Inferior parietal cortex (tissue), 1 donor: ENCODE measurements around the gene RNF103.
A peak's percentile ranks its signal among the peaks of the same experiment; 100 is the strongest.
"Not testable (repeated sequence)": the region's sequence is repeated elsewhere in the genome, so short reads cannot be mapped to it uniquely, and the experiment has no call there.

Experiments used
- DNase-seq: peaks from one replicate; pipeline ENCODE4 v3.0.0-alpha.2; 2016; ENCODE audit errors: extremely low spot score

Gene RNF103

GRCh38 chr2:86623043-86623493 is 597 bp downstream of the RNF103 start:
- no peak for DNase-seq

- DNase-seq, result no peak
Observed at GRCh38 chr2:86622519-86623042, 1.1 kb downstream of the RNF103 start.

DNA sequence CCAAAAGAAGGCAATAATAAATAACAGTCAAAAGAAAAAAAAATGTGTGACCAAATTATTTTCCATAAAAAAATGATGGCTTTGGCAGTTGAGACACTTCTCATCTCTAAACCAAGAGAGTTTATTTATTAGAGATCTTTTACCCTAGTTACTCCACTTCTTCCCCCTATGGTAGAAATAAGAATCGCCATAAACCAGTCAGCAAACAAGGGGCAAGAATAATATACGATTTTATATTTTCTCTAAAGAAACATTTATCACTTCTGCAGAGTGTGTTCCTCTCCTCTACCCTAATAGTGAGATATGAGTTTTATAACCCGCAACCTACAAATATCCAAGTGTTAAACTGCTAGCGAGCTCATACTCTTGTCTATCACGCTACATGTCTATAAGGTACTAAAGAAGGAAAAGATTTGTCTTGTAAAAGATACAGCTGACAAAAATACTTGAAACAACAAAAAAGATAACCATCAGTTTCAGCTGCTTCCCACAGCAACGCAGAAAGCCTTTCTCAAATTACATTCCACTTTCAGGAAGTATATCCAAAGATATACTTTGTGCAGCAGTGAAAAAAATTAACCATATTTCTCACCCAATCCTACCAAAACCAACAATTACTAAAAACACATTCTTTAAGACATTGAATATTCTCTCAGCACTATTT is 2.3 kb downstream of the RNF103 start:
- no peak for DNase-seq

DNA sequence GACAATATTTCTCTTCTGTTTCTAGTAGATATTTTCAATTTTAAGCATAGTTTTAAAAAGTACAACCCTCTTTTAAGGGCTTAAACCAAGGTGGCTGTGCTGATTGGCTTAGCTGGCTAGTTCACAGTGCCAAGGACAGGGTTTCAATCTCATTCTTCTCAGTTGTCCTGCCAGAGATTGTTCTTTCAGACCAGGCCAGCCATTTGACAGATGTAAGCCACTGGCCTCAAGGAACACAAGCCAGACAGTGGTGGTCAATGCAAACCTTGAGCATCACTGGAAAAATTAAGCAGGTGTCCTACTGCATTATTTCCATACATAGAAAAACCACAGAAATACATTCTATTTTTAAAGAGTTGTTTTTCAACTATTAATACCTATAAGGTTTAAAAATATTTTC is 5.9 kb downstream of the RNF103 start:
- no peak for DNase-seq

GRCh38 chr2:86617153-86617552 is 6.5 kb downstream of the RNF103 start:
- DNase-seq, result no peak

GRCh38 chr2:86616502-86616901 is 7.2 kb downstream of the RNF103 start:
- DNase-seq, result no peak

GRCh38 chr2:86615596-86615995 is 8.1 kb downstream of the RNF103 start:
- no peak for DNase-seq

DNA sequence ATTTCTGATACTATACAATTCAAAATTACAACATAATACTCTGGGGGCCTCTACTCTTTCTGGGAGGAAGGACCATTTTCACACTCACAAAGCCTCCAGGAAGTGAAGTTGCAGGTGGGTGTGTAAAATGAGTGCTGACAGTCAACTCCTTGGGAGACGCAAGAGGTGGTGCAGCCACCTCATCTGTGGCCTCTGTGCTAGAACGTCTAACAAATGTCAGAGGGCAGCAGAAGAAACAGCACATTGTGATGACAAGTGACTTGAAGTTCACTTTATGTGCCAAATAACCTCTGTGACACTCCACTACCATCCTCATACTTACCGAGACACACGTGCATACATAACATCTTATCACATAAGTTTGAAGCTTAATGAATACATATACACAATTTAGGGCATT is 10.2 kb downstream of the RNF103 start:
- DNase-seq, result no peak

- DNase-seq, result no peak
Observed at GRCh38 chr2:86610871-86611270, 12.8 kb downstream of the RNF103 start.

DNA sequence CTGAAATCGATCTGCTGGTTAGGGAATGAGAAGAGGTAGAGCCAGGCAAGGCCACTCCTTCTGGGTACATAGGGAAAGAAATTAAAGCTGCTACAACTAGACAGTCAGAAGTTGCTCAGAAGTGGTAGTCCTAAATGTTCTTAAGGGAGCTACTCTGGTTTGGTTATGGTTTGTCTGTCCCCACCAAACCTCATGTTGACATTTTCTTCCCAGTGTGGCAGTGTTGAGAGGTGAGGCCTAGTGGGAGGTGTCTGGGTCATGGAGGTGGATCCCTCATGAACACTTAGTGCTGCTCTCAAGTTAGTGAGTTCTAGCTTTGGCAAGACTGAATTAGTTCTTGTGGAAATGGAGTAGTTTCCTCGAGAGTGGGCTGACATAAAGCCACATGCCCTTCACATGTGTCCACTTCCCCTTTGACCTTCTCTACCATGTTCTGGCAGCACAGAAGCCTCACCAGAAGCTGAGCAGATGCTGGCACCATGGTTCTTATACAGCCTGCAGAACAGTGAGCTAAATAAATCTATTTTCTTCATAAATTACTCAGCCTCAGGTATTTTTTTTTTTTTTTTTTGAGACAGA is 14.7 kb downstream of the RNF103 start:
- no peak for DNase-seq

- no peak for DNase-seq
Observed at GRCh38 chr2:86603905-86604304, 19.8 kb downstream of the RNF103 start.

GRCh38 chr2:86598966-86599365 is 24.7 kb downstream of the RNF103 start:
- no peak for DNase-seq

DNA sequence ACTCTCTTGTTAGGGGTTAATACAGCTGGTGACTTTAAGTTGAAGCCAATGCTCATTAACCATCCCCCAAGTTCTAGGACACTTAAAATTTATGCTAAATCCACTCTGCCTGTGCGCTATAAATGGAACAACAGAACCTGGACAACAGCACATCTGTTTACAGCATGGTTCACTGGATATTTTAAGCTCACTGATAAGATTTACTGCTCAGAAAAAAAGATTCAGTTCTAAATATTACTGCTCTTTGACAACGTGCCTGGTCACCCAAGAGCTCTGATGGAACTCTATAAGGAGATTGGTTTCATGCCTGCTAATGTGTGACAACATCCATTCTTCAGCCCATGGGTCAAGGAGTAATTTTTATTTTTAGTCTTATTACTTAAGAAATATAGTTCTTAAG is 27.5 kb downstream of the RNF103 start:
- no peak for DNase-seq

DNA sequence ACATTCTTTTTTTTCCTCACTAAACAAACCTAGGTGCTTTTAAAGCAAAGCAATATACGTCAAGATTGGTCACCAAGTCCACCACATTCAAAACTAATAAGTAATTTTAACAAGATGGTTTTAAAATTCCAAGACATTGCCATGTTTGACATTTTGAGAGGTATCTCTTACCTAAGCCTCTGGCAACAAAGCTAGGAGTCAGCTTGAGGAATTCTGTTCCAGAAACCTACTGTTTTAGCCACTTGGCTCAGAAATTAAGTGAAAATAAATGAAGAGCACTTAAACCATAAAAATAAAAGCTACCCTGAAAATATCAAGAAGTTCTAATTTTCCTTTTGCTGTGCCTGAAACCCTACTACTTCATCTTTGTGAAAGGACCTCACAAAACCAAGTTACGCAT is 30.4 kb downstream of the RNF103 start:
- DNase-seq, result no peak

DNA sequence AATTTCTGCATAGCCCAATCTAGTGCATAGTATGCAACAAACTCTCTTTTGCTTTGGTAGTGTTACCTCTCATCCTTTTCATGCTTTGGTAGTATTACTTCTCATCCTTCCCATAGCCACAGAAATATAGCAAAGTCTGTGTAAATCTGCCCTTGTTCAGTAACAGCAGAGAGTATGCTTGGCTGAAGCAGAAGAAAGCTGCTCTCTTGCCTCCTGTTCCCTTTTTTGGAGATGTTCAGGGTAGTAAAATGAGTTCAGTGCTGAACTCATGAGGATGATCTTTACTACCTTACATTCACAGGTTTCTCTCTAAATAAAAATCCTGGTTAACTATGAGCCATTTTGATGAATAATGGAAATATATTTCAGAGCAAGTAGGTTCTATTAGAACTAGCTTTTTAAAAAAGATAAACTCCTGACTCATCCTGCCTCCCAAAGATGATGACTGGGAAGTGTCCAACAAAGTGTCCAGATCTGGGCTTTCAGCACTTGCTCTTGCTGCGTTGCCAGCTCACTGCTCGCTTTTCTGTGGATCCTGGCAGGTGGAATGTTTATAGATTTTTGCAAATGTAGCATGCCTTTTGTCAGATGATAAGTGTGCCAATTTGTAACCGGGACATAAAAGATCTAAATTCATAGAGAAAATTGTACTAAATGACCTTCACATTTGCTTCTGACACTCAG is 31.0 kb downstream of the RNF103 start:
- DNase-seq, result peak; percentile 34

- DNase-seq, result not testable (repeated sequence)
Observed at GRCh38 chr2:86589701-86590100, 34.0 kb downstream of the RNF103 start.

GRCh38 chr2:86584151-86584913 is 39.3 kb downstream of the RNF103 start:
- peak; percentile 39 for DNase-seq

- no peak for DNase-seq
Observed at GRCh38 chr2:86580560-86580959, 43.1 kb downstream of the RNF103 start.

DNA sequence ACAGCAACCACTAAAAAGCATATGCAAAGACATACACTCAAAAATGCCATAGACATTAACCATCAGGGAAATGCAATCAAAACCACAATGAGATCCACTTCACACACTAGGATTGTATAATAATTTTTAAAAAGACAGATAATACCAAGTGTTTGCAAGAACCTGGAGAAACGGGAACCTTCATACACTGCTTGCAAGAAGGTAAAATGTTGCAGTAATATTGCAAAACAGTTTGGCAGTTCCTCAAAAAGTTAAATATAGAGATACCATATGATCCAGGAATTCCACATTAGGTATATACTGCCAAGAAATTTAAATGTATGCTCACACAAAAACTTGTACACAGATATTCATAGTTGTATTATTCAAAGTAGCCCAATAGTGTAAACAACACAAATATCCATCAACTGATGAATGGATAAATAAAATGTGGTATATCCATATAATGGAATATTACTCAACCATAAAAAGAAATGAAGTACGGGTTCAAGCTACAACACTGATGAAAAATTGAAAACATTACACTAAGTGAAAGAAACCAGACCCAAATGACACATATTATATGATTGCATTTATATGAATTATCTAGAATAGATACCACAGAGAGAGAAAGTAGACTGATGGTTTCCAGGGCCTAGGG is 45.7 kb downstream of the RNF103 start:
- DNase-seq, result no peak

- DNase-seq, result no peak
Observed at GRCh38 chr2:86570059-86570458, 53.6 kb downstream of the RNF103 start.

- no peak for DNase-seq
Observed at GRCh38 chr2:86566821-86567190, 56.9 kb downstream of the RNF103 start.
